GM18511 (cell line): ENCODE measurements around the gene IL6R.
"Not testable (repeated sequence)": the region's sequence is repeated elsewhere in the genome, so short reads cannot be mapped to it uniquely, and the experiment has no call there.

Experiments
- ATAC-seq: cut with Tn5 transposase; IDR thresholded peaks from one replicate; pipeline ENCODE4 v1.9.1; 2021; ENCODE audit warnings: mild to moderate bottlenecking, moderate library complexity; ENCODE audit not compliant: unreplicated experiment

Gene IL6R

GRCh38 chr1:154478639-154479038 is 73.5 kb downstream of the IL6R start:
- ATAC-seq: no peak

GRCh38 chr1:154479764-154480421 is 74.8 kb downstream of the IL6R start:
- ATAC-seq: no peak

GRCh38 chr1:154481053-154481452 is 75.9 kb downstream of the IL6R start:
- ATAC-seq: no peak

- ATAC-seq: no peak
Observed at GRCh38 chr1:154483941-154484803, 79.0 kb downstream of the IL6R start.

DNA sequence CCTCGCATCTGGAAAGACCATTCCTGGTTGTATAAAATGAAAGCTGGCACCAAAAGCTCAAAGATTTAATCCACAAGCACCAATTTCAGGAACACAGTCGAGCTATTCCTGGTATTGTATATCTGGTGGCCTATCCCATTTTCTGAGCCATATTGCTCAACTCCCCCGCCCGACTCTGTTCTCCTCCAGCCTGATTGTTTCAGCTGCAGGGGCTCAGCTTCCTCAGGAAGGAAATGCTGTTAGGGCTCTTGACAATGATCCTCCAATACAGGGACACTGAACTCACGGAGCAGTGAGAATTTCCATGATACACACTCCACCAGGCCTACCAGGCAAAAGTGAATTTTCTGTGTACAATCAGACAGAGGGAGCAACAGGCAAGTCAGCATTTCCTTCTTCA is 80.0 kb downstream of the IL6R start:
- no peak for ATAC-seq

DNA sequence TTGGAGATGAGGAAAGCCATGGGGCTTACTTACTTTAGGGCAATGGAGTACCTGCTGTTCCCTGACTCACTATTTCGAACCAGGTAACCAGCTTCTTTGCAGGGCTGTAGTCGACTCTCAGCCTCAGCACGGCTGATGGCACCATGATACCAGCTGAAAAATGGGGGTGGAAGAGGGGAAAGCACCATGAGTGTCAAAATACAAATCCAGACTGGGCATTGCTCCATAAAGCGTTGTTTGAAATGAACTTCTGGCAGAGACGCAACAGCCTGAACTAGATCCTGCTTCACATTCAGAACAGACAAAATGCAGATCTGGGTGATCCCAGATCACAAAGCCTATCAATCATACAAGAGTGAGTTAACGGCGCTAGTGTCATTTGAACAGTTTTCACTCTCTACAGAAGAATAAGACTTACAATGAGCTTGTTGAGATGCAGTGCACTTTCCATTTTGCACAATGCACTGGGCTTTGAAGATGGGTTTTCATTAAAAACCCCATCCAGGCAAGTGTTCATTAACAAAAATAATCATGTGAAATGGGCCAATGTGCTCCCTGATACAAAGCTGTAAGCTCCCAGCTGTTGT is 80.9 kb downstream of the IL6R start:
- no peak for ATAC-seq

GRCh38 chr1:154486756-154487155 is 81.6 kb downstream of the IL6R start:
- ATAC-seq: not testable (repeated sequence)

DNA sequence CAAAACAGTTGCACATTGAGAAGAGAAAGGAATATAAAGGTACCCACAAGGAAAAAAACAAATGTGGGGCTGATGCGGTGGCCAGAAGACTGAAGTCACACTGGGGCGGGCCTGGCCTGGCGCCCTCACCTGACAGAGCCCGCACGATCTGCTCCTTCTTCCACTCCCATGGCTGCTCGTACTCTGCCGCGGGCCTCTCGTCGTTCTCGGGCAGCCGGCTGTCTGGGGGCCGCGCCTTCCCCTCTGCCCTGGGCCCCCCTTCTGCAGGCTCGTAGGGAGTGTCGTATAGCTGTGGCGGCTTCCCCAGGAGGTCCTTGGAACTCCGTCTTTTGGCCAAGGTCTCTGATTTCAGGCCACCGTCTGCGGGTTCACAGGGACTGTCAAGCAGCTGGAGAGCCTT is 83.8 kb downstream of the IL6R start:
- ATAC-seq: no peak

GRCh38 chr1:154489695-154490274 is 84.6 kb downstream of the IL6R start:
- no peak for ATAC-seq

DNA sequence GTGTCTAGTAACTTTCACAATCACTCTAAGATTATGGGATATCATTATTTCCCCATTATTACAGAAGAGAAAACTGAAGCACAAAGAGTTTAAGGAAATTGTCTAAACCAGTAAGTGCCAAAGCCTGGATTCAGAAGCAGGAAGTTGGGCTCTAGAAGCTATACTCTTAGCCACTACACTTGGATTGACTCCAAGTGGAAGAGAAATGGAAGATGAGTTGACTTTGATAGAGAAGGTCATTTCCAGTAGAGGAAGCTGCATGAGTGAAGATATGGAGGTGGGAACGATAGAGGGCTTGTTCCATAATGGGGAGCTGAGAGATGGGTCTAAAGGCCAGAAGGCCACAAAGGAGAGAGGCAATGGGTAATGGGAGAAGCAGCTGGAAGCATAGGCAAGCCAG is 85.2 kb downstream of the IL6R start:
- no peak for ATAC-seq

DNA sequence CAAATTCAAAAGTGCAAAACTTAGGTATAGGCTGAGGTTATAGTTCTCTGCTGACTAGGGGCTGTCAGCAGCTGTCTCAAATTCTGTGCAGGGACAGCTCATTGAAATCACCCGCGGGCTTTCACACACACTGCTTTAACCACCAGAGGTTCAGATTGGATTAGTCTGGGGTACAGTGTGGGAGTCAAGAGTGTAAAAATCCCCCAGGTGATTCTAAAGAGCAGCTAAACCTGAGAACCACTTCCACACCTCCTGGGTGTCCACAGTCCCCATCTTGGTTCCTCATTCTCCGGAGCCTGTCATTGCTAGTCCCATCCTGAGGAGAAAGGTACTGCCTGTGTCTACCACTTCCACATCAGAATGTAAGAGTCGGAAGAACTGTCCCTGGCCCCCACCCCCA is 87.0 kb downstream of the IL6R start:
- no peak for ATAC-seq

DNA sequence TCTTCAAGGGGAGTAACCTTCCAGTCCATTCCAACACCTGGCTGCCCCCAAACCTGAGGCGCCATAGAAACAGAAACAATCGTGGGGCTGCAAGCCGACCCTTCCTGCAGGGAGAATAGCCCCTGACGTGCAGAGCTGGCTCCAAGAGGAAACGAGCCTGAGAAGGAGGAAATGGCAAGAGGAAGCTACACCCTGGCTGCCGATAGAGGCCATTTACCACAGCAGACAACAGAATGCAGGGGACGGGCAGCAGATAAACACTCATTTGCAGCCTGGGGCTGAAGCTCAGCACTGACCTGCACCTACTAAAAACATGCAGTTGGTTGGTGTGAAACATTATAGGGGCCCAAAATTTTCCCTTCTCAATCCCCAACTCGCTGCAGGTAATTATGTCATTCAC is 88.1 kb downstream of the IL6R start:
- no peak for ATAC-seq

DNA sequence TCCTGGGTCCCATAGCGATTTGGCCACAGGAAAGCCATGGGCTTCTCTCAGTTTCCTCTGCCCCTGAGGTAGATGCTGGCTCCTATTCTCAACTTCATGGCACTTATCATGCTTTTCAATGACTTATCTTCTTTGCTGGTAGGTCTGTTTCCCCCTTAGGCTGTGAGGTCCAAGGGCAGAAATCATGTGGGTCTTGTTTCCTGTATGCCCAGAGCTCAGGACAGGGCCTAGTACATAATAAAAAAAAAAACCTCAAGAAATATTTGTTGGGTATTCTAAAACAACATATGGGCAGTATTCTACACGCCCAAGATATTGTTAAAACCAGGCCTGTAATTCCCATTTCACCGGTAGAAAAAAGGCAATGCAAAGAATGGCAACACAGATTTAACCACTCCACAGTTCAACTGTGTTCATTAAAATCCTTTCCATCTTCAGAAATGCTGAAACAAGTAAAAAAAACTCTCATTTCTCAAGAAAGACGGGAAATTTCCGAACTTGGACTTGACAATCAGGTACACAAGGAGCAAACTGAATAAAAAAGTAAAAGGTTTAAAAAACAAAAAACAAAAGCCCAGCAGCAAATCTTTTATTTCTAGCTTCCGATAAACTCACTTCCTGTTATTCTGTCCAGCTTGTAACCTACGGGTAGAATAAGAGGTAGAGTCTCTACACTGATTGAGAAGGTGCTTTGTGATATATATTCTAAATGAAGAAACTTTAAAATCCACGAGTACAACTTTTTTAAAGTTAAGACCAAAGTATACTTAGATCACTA is 90.5 kb downstream of the IL6R start:
- no peak for ATAC-seq

DNA sequence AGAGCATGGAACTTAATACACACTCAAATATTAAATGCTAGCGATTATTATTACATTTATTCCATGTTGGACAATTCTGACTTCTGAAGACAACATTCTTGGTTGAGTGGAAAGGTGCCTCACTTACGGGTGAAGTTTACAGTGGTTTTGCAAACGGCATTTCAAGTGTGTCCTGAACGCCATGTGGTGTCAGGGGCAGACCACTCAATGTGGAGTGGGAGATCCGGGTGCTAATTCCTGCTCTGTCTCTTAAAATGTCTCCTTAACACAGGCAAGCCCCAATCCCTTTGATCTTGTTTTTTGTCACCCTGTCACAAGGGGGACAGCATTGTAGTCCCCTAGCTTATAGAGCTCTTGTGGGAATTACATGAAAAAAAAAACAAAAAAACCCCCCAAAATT is 91.2 kb downstream of the IL6R start:
- ATAC-seq: no peak

- no peak for ATAC-seq
Observed at GRCh38 chr1:154497026-154497806, 92.1 kb downstream of the IL6R start.

GRCh38 chr1:154499446-154499845 is 94.3 kb downstream of the IL6R start:
- no peak for ATAC-seq

- no peak for ATAC-seq
Observed at GRCh38 chr1:154500533-154500932, 95.4 kb downstream of the IL6R start.

DNA sequence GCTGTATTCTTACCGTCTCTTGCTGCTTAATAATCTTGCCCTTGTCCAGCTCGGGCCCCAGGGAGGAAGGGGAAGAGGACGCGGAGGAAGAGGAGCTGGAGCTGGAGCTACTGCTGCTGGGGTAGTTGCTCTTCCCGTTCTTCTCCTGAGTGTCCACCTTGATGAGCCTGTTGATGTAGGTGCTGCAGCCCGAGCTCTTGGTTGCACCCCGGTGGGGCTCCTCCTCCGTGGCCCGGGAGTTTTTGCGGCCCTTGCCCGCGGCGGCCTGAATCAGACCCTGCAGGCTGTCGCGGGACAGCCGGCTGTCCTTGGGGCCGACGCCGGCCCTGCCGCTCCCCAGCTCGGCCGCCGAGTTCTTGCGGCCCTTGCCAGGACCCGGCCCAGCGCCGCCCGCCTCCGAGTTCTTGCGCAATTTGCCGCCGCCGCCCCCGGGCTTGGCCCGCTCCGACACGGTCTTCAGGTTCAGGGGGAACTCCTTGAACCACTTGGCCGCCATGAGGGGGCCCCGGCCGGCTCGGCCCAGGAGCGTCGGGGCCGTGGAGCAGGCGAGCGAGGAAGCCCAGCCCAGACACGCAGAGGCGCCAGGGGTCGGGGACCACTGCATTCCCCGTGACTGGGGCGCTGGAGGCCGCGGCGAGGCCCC is 96.4 kb downstream of the IL6R start:
- no peak for ATAC-seq

GRCh38 chr1:154502066-154502743 is 97.1 kb downstream of the IL6R start, which contains the start of the genes SHE and TDRD10:
Gene SHE, minus strand, starts transcription at chr1:154502412. Its CDS starts 386 bp downstream, at chr1:154502026.
Gene TDRD10, plus strand, starts transcription at chr1:154502219. Its CDS starts 4,685 bp downstream, at chr1:154506904.
- ATAC-seq: no peak
